Gastrocnemius medialis (tissue), 4 donors: Measurements from ENCODE around the gene GRIK2.

Experiments
- CTCF ChIP-seq, 5 experiments: fragments of 450-650 bp in 3 of 5; fragments of 200-600 bp in 2 of 5; sonication (generic) in 2 of 5; IDR thresholded peaks in 4 of 5; conservative IDR thresholded peaks in 1 of 5; 1 replicate in 4 of 5; 2 replicates in 1 of 5; pipeline ENCODE4 v1.5.1; 2016 to 2019; ENCODE audit warnings: antibody characterized with exemption in 5 of 5, mild to moderate bottlenecking in 3 of 5, moderate library complexity in 3 of 5
- POLR2A ChIP-seq, 2 donors: fragments of 450-650 bp; IDR thresholded peaks; one replicate each; pipeline ENCODE4 v1.6.1; 2017; ENCODE audit warnings: antibody characterized with exemption in 2 of 2, mild to moderate bottlenecking in 2 of 2, moderate library complexity in 2 of 2

DNA sequence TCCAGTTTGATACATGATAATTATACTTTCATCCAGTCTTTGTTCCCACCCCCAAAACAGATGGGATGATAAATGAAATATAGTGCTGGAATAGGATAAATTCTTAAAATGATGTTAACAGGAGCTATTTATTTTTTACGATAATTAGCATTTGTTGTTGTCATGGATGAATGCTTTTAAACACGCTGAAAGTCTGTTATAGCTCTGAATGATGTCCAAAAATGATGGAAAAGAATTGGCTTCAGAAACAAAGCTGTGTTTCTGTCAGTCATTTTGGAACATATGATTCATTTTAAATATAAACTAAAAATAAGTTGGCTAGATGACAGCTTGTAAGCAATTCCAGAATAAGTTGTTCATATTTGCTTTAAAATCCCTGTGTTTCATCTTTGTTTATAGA is 237.4 kb downstream of the GRIK2 start:
- TF ChIP-seq CTCF (IDR thresholded peaks at IDR 0.05 in 4 of 5, conservative IDR thresholded peaks at IDR 0.05 in 1 of 5) (no peak), POLR2A (IDR thresholded peaks at IDR 0.05) (no peak)
